WTC11 (cell line): Measurements from ENCODE around the gene SERGEF. TPM values are rescaled to one million over a fixed set of nuclear protein-coding genes. Genes with fewer than 3 reads are reported as not detected.

ENCODE experiments used
- ATAC-seq: fragments of 200-7000 bp; cut with Tn5 transposase; 2 replicates; pipeline ENCODE4 v1.10.0; 2021; ENCODE audit warnings: mild to moderate bottlenecking, moderate library complexity
- CTCF ChIA-PET: fragments of 300-600 bp; sonication (Branson Sonifier 250); formaldehyde crosslinking; loops from one replicate; lab custom pipeline; 2021; ENCODE audit warnings: antibody characterized with exemption; lab: Charles Lee
- POLR2A ChIA-PET: fragments of 350-600 bp; sonication (Branson Sonifier 250); formaldehyde crosslinking; loops from one replicate; lab custom pipeline; 2021; ENCODE audit warnings: antibody characterized with exemption; lab: Charles Lee
- DNase-seq: peaks from one replicate; pipeline ENCODE4 v3.0.0; 2021; ENCODE audit warnings: low spot score
- H3K27ac Mint-ChIP-seq: 2 replicates; pipeline ENCODE4 v1.8.0; 2021; ENCODE audit warnings: mixed read lengths
- H3K27me3 Mint-ChIP-seq: 2 replicates; pipeline ENCODE4 v1.8.0; 2021; ENCODE audit warnings: low read depth, mild to moderate bottlenecking, moderate library complexity, mixed read lengths
- H3K36me3 Mint-ChIP-seq: 2 replicates; pipeline ENCODE4 v1.8.0; 2021; ENCODE audit warnings: mixed read lengths
- H3K4me1 Mint-ChIP-seq: 2 replicates; pipeline ENCODE4 v1.8.0; 2022; ENCODE audit warnings: mixed read lengths
- H3K4me3 Mint-ChIP-seq: 2 replicates; pipeline ENCODE4 v1.8.0; 2021; ENCODE audit warnings: mild to moderate bottlenecking, moderate library complexity, mixed read lengths
- H3K9me3 Mint-ChIP-seq: 2 replicates; pipeline ENCODE4 v1.8.0; 2021; ENCODE audit warnings: mixed read lengths
- CBFB ChIP-seq: sonication (generic); formaldehyde crosslinking; IDR thresholded peaks from 2 replicates; pipeline ENCODE4 v1.8.1; 2022; ENCODE audit warnings: mild to moderate bottlenecking, low read depth, missing genetic modification reagents
- CREM ChIP-seq: sonication (generic); formaldehyde crosslinking; IDR thresholded peaks from 2 replicates; pipeline ENCODE4 v1.8.1; 2022; ENCODE audit warnings: mild to moderate bottlenecking, missing genetic modification reagents, moderate library complexity
- EMX1 ChIP-seq: fragments of 250-450 bp; sonication (Bioruptor Pico); IDR thresholded peaks from 2 replicates; pipeline ENCODE4 v1.8.0; 2021; ENCODE audit warnings: mild to moderate bottlenecking
- ETV6 ChIP-seq: sonication (generic); formaldehyde crosslinking; IDR thresholded peaks from 2 replicates; pipeline ENCODE4 v1.8.1; 2022; ENCODE audit warnings: mild to moderate bottlenecking, missing genetic modification reagents
- FOXP1 ChIP-seq: sonication (generic); formaldehyde crosslinking; IDR thresholded peaks from 2 replicates; pipeline ENCODE4 v1.8.0; 2022; ENCODE audit warnings: missing genetic modification reagents, mild to moderate bottlenecking, moderate library complexity, borderline replicate concordance
- MXD4 ChIP-seq: fragments of 250-450 bp; sonication (Bioruptor Pico); IDR thresholded peaks from 2 replicates; pipeline ENCODE4 v1.8.0; 2021; ENCODE audit warnings: mild to moderate bottlenecking, moderate library complexity, borderline replicate concordance
- SMAD3 ChIP-seq: sonication (generic); formaldehyde crosslinking; IDR thresholded peaks from 2 replicates; pipeline ENCODE4 v1.8.0; 2022; ENCODE audit warnings: missing genetic modification reagents, mild to moderate bottlenecking, borderline replicate concordance
- SMAD4 ChIP-seq: sonication (generic); formaldehyde crosslinking; IDR thresholded peaks from 2 replicates; pipeline ENCODE4 v1.8.0; 2022; ENCODE audit warnings: mild to moderate bottlenecking, missing genetic modification reagents
- TP53 ChIP-seq: sonication (generic); formaldehyde crosslinking; IDR thresholded peaks from 2 replicates; pipeline ENCODE4 v1.8.1; 2023; ENCODE audit warnings: mild to moderate bottlenecking, missing genetic modification reagents
- ZBTB21 ChIP-seq: sonication (generic); formaldehyde crosslinking; IDR thresholded peaks from 2 replicates; pipeline ENCODE4 v1.8.1; 2023; ENCODE audit warnings: mild to moderate bottlenecking, missing genetic modification reagents, borderline replicate concordance
- ZNF138 ChIP-seq: sonication (generic); formaldehyde crosslinking; conservative IDR thresholded peaks from 2 replicates; pipeline ENCODE4 v1.8.1; 2022; ENCODE audit warnings: mild to moderate bottlenecking, moderate library complexity, missing genetic modification reagents
- ZNF396 ChIP-seq: fragments of 250-450 bp; sonication (Bioruptor Pico); IDR thresholded peaks from 2 replicates; pipeline ENCODE4 v1.8.0; 2021; ENCODE audit warnings: mild to moderate bottlenecking, moderate library complexity, borderline replicate concordance
- ZNF423 ChIP-seq: fragments of 250-450 bp; sonication (Bioruptor Pico); IDR thresholded peaks from 2 replicates; pipeline ENCODE4 v2.1.2; 2022; ENCODE audit warnings: mild to moderate bottlenecking, moderate library complexity
- ZNF671 ChIP-seq: fragments of 250-450 bp; sonication (Bioruptor Pico); IDR thresholded peaks from 2 replicates; pipeline ENCODE4 v1.8.0; 2021; ENCODE audit warnings: mild to moderate bottlenecking
- total RNA-seq: library from RNA; stranded (reverse); gene quantifications from 3 replicates; pipeline ENCODE4 v1.2.3, GENCODE V29; 2021
- TF ChIP-seq, protein P1 (sequence below): sonication (generic); formaldehyde crosslinking; IDR thresholded peaks from 2 replicates; pipeline ENCODE4 v1.8.1; 2022; ENCODE audit warnings: missing genetic modification reagents, borderline replicate concordance
- TF ChIP-seq, protein P2 (sequence below): sonication (generic); formaldehyde crosslinking; IDR thresholded peaks from 2 replicates; pipeline ENCODE4 v1.8.0; 2022; ENCODE audit warnings: mild to moderate bottlenecking, missing genetic modification reagents
- TF ChIP-seq, protein P3 (sequence below): fragments of 250-450 bp; sonication (Bioruptor Pico); IDR thresholded peaks from 2 replicates; pipeline ENCODE4 v1.9.0; 2021; ENCODE audit warnings: mild to moderate bottlenecking
- TF ChIP-seq, protein P4 (sequence below): sonication (generic); formaldehyde crosslinking; IDR thresholded peaks from 2 replicates; pipeline ENCODE4 v1.8.1; 2023; ENCODE audit warnings: mild to moderate bottlenecking, missing genetic modification reagents, moderate library complexity
- TF ChIP-seq, protein P5 (sequence below): sonication (generic); formaldehyde crosslinking; IDR thresholded peaks from 2 replicates; pipeline ENCODE4 v1.8.1; 2023; ENCODE audit warnings: mild to moderate bottlenecking, moderate library complexity, missing genetic modification reagents
- TF ChIP-seq, protein P6 (sequence below): sonication (generic); formaldehyde crosslinking; IDR thresholded peaks from 2 replicates; pipeline ENCODE4 v1.8.1; 2023; ENCODE audit warnings: mild to moderate bottlenecking, missing genetic modification reagents

The SERGEF gene
- total RNA-seq, 1 experiment from 2014 or later, result 35.5 TPM

DNA sequence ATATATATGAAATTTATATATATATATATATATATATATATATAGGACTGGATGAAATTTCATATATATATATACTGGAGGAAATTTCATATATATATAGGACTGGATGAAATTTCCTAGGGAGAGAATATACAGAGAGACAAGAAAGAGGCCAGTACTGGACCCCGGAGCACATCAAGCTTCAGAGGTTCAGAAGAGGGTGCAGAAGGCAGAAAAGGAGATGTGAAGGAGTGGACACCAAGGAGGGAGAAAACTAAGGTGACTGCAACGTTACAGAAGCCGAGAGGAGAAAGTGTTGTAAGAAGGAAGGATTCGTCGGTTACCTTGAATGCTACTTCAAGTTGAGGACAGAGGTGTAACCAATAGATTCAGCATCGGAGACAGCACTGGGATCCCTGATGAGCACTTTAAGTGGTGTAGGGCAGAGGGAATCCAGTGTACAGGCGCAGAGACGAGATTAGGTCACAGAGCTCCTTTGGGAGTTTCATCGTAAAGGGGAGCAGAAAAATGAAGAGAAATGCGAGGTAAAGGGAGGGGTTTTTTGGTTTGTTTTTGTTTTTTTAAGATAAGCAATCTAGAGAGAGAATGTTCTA is 41.8 kb upstream of the SERGEF start:
- DNase-seq, result no peak
- Mint-ChIP-seq H3K4me3 (no peak overlapping the region), H3K27me3 (no peaks in the 10 kb centered on the region; the same call in 1 of the 2 replicates), H3K9me3 (no peaks in the 10 kb centered on the region), H3K27ac (peak overlapping the region; percentile 78), H3K36me3 (no peaks in the 10 kb centered on the region), H3K4me1 (no peaks in the 10 kb centered on the region)
- ChIA-PET CTCF (interaction anchor here (1.5 kb wide), 1 partner anchor 52 kb away, joined by 3 read pairs; the partner anchor contains the start of gene SAAL1), POLR2A (no interaction called here)
- TF ChIP-seq ZNF138, result no peak
- no peak for TF ChIP-seq ZBTB21 (CRISPR knock-in tag)
- ATAC-seq, result no peak

DNA sequence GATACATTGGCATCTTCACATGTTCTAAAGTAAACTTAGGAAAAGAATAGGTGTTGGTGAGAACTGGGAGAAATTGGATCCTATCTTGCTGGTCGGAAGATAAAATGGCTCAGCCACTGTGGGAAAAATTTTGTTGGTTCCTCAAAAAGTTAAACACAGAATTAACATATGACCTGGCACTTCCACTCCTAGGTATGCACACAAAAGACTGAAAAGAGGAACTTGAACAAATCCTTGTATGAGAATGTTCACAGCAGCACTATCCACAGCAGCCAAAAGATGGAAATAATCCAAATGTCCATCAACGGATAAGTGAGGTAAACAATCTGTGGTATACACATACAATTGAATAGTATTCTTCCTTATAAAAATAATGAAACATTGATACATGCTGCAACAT is 38.0 kb upstream of the SERGEF start:
- no peaks in the 10 kb centered on the region for H3K4me1 Mint-ChIP-seq
- DNase-seq, result no peak
- no peak overlapping the region for H3K4me3 Mint-ChIP-seq
- no peak for ATAC-seq
- CTCF ChIA-PET, result no interaction called here
- H3K27me3 Mint-ChIP-seq, result peaks cover 33% of the 10 kb centered on the region
- H3K9me3 Mint-ChIP-seq, result no peaks in the 10 kb centered on the region
- POLR2A ChIA-PET, result no interaction called here
- H3K27ac Mint-ChIP-seq, result no peak overlapping the region
- H3K36me3 Mint-ChIP-seq, result no peaks in the 10 kb centered on the region
- TF ChIP-seq MXD4 (CRISPR knock-in tag), result no peak

DNA sequence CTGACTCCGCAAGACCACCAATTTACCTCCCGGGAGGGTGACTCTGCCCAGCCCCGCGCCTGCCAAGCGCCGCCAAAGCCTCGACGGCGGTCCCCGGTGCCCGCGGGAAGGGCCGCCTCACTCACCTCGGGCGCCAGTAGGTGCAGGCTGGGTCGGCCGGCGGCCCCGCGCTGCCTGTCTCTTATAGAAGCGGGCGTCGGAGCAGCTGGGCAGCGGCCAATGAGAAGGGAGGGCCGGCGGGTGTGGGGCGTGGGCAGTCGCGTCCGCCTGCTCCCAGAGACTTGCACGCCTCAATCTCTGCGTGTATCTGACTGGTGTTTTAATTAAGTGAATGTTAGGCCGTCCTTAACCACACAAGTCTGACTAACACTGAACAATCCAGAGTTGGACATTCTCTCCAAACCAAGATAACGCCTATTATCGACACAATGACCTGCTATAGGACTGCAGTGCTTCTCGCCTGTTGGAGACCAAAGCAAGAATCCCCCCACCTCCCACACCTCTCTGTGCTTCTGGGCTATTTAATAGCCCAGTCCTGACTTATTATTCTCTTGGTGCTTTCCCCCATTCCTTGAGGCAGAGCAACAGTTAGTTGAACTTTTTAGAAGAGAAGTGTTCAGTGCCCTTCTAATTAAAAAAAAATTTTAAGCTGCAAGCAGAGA is 33.4 kb upstream of the SERGEF start, which contains the start of gene TPH1:
TPH1 (minus strand) TSS at position 154 of the 662 bp plus-strand sequence. CDS start 5,507 bp downstream, outside the sequence.
- ChIA-PET POLR2A (interaction anchor here (0.5 to 1.0 kb wide), 2 partner anchors 8 to 480 kb away, joined by 3 to 4 read pairs; no protein-coding TSS in a partner anchor), CTCF (interaction anchor here (0.7 to 1.3 kb wide), 2 partner anchors 69 to 73 kb away, joined by 4 read pairs; no protein-coding TSS in a partner anchor)
- Mint-ChIP-seq H3K4me3 (peak within 1 kb of the TSS; percentile 56), H3K4me1 (peaks cover 2% of the 10 kb centered on the region; the same call in 1 of the 2 replicates), H3K27me3 (peaks cover 69% of the 10 kb centered on the region), H3K9me3 (no peaks in the 10 kb centered on the region), H3K36me3 (no peaks in the 10 kb centered on the region), H3K27ac (no peak within 1 kb of the TSS)
- no peak for TF ChIP-seq SMAD3 (CRISPR knock-in tag)
- TF ChIP-seq EMX1 (CRISPR knock-in tag), result no peak
- no peak for TF ChIP-seq CREM (CRISPR knock-in tag)
- TF ChIP-seq, protein P1, sequence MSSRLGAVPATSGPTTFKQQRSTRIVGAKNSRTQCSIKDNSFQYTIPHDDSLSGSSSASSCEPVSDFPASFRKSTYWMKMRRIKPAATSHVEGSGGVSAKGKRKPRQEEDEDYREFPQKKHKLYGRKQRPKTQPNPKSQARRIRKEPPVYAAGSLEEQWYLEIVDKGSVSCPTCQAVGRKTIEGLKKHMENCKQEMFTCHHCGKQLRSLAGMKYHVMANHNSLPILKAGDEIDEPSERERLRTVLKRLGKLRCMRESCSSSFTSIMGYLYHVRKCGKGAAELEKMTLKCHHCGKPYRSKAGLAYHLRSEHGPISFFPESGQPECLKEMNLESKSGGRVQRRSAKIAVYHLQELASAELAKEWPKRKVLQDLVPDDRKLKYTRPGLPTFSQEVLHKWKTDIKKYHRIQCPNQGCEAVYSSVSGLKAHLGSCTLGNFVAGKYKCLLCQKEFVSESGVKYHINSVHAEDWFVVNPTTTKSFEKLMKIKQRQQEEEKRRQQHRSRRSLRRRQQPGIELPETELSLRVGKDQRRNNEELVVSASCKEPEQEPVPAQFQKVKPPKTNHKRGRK (CRISPR knock-in tag), result no peak
- no peak for TF ChIP-seq ZNF671 (CRISPR knock-in tag)
- TF ChIP-seq SMAD4 (CRISPR knock-in tag), result no peak
- no peak for TF ChIP-seq TP53
- TF ChIP-seq, protein P2, sequence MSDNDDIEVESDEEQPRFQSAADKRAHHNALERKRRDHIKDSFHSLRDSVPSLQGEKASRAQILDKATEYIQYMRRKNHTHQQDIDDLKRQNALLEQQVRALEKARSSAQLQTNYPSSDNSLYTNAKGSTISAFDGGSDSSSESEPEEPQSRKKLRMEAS (CRISPR knock-in tag), result no peak; the same call in 1 of the 2 replicates
- TF ChIP-seq FOXP1 (CRISPR knock-in tag), result no peak
- TF ChIP-seq ZNF423 (CRISPR knock-in tag), result no peak
- no peak for TF ChIP-seq ETV6
- TF ChIP-seq, protein P3, sequence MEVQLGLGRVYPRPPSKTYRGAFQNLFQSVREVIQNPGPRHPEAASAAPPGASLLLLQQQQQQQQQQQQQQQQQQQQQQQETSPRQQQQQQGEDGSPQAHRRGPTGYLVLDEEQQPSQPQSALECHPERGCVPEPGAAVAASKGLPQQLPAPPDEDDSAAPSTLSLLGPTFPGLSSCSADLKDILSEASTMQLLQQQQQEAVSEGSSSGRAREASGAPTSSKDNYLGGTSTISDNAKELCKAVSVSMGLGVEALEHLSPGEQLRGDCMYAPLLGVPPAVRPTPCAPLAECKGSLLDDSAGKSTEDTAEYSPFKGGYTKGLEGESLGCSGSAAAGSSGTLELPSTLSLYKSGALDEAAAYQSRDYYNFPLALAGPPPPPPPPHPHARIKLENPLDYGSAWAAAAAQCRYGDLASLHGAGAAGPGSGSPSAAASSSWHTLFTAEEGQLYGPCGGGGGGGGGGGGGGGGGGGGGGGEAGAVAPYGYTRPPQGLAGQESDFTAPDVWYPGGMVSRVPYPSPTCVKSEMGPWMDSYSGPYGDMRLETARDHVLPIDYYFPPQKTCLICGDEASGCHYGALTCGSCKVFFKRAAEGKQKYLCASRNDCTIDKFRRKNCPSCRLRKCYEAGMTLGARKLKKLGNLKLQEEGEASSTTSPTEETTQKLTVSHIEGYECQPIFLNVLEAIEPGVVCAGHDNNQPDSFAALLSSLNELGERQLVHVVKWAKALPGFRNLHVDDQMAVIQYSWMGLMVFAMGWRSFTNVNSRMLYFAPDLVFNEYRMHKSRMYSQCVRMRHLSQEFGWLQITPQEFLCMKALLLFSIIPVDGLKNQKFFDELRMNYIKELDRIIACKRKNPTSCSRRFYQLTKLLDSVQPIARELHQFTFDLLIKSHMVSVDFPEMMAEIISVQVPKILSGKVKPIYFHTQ, result no peak
- TF ChIP-seq, protein P4, sequence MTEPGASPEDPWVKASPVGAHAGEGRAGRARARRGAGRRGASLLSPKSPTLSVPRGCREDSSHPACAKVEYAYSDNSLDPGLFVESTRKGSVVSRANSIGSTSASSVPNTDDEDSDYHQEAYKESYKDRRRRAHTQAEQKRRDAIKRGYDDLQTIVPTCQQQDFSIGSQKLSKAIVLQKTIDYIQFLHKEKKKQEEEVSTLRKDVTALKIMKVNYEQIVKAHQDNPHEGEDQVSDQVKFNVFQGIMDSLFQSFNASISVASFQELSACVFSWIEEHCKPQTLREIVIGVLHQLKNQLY (CRISPR knock-in tag), result no peak
- no peak for TF ChIP-seq CBFB
- TF ChIP-seq, protein P5, sequence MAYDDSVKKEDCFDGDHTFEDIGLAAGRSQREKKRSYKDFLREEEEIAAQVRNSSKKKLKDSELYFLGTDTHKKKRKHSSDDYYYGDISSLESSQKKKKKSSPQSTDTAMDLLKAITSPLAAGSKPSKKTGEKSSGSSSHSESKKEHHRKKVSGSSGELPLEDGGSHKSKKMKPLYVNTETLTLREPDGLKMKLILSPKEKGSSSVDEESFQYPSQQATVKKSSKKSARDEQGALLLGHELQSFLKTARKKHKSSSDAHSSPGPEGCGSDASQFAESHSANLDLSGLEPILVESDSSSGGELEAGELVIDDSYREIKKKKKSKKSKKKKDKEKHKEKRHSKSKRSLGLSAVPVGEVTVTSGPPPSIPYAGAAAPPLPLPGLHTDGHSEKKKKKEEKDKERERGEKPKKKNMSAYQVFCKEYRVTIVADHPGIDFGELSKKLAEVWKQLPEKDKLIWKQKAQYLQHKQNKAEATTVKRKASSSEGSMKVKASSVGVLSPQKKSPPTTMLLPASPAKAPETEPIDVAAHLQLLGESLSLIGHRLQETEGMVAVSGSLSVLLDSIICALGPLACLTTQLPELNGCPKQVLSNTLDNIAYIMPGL, result no peak; the same call in 1 of the 2 replicates
- TF ChIP-seq, protein P6, sequence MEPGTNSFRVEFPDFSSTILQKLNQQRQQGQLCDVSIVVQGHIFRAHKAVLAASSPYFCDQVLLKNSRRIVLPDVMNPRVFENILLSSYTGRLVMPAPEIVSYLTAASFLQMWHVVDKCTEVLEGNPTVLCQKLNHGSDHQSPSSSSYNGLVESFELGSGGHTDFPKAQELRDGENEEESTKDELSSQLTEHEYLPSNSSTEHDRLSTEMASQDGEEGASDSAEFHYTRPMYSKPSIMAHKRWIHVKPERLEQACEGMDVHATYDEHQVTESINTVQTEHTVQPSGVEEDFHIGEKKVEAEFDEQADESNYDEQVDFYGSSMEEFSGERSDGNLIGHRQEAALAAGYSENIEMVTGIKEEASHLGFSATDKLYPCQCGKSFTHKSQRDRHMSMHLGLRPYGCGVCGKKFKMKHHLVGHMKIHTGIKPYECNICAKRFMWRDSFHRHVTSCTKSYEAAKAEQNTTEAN (CRISPR knock-in tag), result no peak
- no peak for TF ChIP-seq ZNF396 (CRISPR knock-in tag)
- ATAC-seq (peak; percentile 99), DNase-seq (peak; percentile 68)
